Muscle of leg (tissue), 11 donors: Measurements from ENCODE around the gene RANBP9. TPM values are rescaled to one million over a fixed set of nuclear protein-coding genes. Genes with fewer than 3 reads are reported as not detected.
A peak's percentile ranks its signal among the peaks of the same experiment; 100 is the strongest.

Experiments used
- DNase-seq: peaks from one replicate; pipeline ENCODE4 v3.0.0; 2013
- H3K27ac ChIP-seq: one replicate; pipeline ENCODE4 v1.5.1; 2013; ENCODE audit warnings: mild to moderate bottlenecking, low read length, control low read depth
- H3K27me3 ChIP-seq: one replicate; pipeline ENCODE4 v1.6.1; 2013; ENCODE audit warnings: low read length; ENCODE audit not compliant: control insufficient read depth, insufficient read depth
- H3K36me3 ChIP-seq: one replicate; pipeline ENCODE4 v1.6.1; 2013; ENCODE audit warnings: low read length; ENCODE audit not compliant: control insufficient read depth, insufficient read depth
- H3K4me1 ChIP-seq: one replicate; pipeline ENCODE4 v1.6.1; 2013; ENCODE audit warnings: low read length; ENCODE audit not compliant: control insufficient read depth, insufficient read depth
- H3K4me3 ChIP-seq: one replicate; pipeline ENCODE4 v1.5.1; 2013; ENCODE audit warnings: low read length, control low read depth
- H3K9me3 ChIP-seq: replicated peaks from 2 replicates; pipeline ENCODE4 v1.6.1; 2013; ENCODE audit warnings: low read depth, low read length; ENCODE audit not compliant: control insufficient read depth
- WGBS: methylation state at CpG from one replicate; pipeline ENCODE4 v1.1.5; 2013; ENCODE audit warnings: missing lambda C conversion rate; ENCODE audit not compliant: insufficient coverage; 5-methylcytosine and 5-hydroxymethylcytosine counted together
- polyA plus RNA-seq, 8 donors: library from polyadenylated mRNA; unstranded; fragments of 120-200 nt; gene quantifications; one replicate each; pipeline versions ENCODE4 v1.2.1 to v1.2.3, GENCODE V29; 2013; ENCODE audit warnings: inconsistent platforms in 1 of 8, low replicate concordance in 1 of 8; ENCODE audit not compliant: insufficient read length in 8 of 8, insufficient read depth in 1 of 8
- total RNA-seq: library from RNA; stranded (reverse); fragments of 120-200 nt; gene quantifications from one replicate; pipeline ENCODE4 v1.2.4, GENCODE V29; 2013

Gene RANBP9
- total and polyA plus RNA-seq, 9 donors, result 23.4 to 35.6 (median 27.7) TPM

DNA sequence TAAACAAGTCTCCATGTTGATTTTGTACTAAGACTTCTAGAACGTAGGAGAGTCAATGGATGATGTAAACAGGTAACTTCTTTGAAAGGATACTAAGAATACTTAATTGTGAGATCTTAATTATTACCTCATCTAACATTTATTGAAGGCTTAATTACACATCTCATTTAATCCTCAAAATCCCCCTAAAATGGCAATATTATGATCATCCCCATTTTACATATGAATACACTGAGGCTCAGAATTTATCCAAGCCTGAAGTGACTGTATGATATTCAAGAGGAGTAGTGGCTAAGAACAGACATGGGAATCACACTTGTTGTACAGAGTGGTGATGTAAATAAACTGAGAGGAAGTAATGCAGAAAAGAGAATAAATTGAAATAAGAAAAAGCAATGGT lies 73.6 kb downstream of the RANBP9 start:
- no peak for DNase-seq
- WGBS, result no CpG with 5 or more reads among the region's 1 CpG
- Histone ChIP-seq H3K9me3 (no peaks in the 10 kb centered on the region), H3K36me3 (peaks cover 5% of the 10 kb centered on the region), H3K27me3 (no peaks in the 10 kb centered on the region), H3K27ac (no peak overlapping the region), H3K4me3 (no peak overlapping the region), H3K4me1 (no peaks in the 10 kb centered on the region)

DNA sequence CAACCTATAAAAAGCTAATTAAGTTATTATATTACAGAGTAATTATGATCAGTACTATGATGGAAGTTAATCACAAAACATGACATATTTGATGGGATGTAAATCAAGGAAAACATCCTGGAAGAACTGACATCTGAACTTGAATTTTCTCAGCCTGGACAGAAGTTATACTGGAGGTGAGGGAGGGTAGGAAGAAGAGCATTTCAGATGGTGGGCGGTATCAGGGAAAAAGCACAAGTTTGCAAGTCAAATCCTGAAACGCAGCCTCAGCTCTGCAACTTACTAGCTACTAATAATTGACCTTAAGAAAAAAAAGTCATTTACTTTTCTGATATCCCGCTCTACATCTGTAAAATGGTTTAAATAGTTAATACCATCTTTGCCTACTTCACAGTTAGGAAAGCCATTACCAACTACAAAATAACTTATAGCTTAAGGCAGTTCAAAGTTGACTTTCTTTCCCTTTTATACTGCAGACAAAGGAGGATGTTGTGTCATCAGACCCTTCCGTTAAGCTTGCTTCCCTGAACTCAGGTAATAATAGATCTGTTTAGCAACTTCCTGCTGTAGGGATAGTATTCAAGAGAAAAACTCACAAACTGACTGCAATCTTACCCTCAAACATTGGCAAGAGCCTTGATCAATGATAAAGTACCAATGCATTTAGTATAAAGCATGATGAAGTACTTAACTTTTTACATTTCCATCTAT lies 75.5 kb downstream of the RANBP9 start:
- H3K27ac ChIP-seq, result peak overlapping the region; percentile 37
- no peak for DNase-seq
- no peaks in the 10 kb centered on the region for H3K27me3 ChIP-seq
- peaks cover 12% of the 10 kb centered on the region for H3K36me3 ChIP-seq
- no CpG with 5 or more reads among the region's 4 CpGs for WGBS
- no peaks in the 10 kb centered on the region for H3K9me3 ChIP-seq
- no peaks in the 10 kb centered on the region for H3K4me1 ChIP-seq
- H3K4me3 ChIP-seq, result no peak overlapping the region

GRCh38 chr6:13633343-13633742 lies 78.3 kb downstream of the RANBP9 start:
- no peak for DNase-seq
- no peak overlapping the region for H3K27ac ChIP-seq
- H3K4me3 ChIP-seq, result no peak overlapping the region
- WGBS, result no CpG with 5 or more reads among the region's 2 CpGs
- H3K27me3 ChIP-seq, result no peaks in the 10 kb centered on the region
- no peaks in the 10 kb centered on the region for H3K9me3 ChIP-seq
- H3K36me3 ChIP-seq, result peaks cover 14% of the 10 kb centered on the region
- no peaks in the 10 kb centered on the region for H3K4me1 ChIP-seq

- WGBS, result no CpG with 5 or more reads among the region's 1 CpG
- Histone ChIP-seq H3K27ac (no peak overlapping the region), H3K4me1 (no peaks in the 10 kb centered on the region), H3K27me3 (no peaks in the 10 kb centered on the region), H3K9me3 (no peaks in the 10 kb centered on the region), H3K36me3 (peaks cover 16% of the 10 kb centered on the region), H3K4me3 (no peak overlapping the region)
- DNase-seq, result no peak
Measured at GRCh38 chr6:13630499-13630898, 81.1 kb downstream of the RANBP9 start.

GRCh38 chr6:13629459-13630116 lies 82.0 kb downstream of the RANBP9 start:
- Histone ChIP-seq H3K27ac (no peak overlapping the region), H3K4me3 (no peak overlapping the region), H3K4me1 (no peaks in the 10 kb centered on the region), H3K9me3 (no peaks in the 10 kb centered on the region), H3K36me3 (peaks cover 24% of the 10 kb centered on the region), H3K27me3 (no peaks in the 10 kb centered on the region)
- no peak for DNase-seq
- WGBS, result no CpG with 5 or more reads among the region's 4 CpGs

DNA sequence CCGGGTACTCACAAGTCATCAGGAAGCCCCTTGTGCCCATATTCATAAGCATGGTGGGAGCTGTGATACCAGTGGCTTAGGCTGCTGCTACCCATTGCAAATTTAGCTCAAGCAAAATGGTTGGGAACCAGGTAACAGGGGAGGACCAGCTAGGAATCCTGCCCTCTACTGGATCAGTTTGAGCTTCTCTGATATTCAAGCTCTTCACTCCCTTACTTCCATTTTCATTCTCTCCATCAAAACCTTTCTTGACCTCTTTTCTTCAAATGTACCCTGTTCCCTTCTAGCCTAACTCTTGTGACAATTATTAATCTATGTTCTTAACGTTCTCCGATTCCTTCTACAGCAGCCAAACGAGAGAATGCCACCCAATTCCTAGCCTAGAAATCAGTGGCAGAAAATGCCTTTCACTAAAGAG lies 86.8 kb downstream of the RANBP9 start:
- no peak overlapping the region for H3K4me3 ChIP-seq
- H3K27ac ChIP-seq, result no peak overlapping the region
- H3K27me3 ChIP-seq, result no peaks in the 10 kb centered on the region
- 50% methylated on average over 1 of the region's 4 CpGs for WGBS
- no peak for DNase-seq
- H3K4me1 ChIP-seq, result no peaks in the 10 kb centered on the region
- no peaks in the 10 kb centered on the region for H3K9me3 ChIP-seq
- H3K36me3 ChIP-seq, result peaks cover 34% of the 10 kb centered on the region

GRCh38 chr6:13617066-13617465 lies 94.6 kb downstream of the RANBP9 start:
- Histone ChIP-seq H3K27ac (no peak overlapping the region), H3K27me3 (no peaks in the 10 kb centered on the region), H3K36me3 (peaks cover 40% of the 10 kb centered on the region), H3K4me3 (no peak overlapping the region), H3K9me3 (no peaks in the 10 kb centered on the region), H3K4me1 (peaks cover 7% of the 10 kb centered on the region)
- 75% methylated on average over 1 of the region's 2 CpGs for WGBS
- no peak for DNase-seq

- peak; percentile 53 for DNase-seq
- Histone ChIP-seq H3K27ac (peak overlapping the region; percentile 90), H3K9me3 (no peaks in the 10 kb centered on the region), H3K36me3 (peaks cover 33% of the 10 kb centered on the region), H3K4me3 (peak overlapping the region; percentile 86), H3K27me3 (no peaks in the 10 kb centered on the region), H3K4me1 (peaks cover 7% of the 10 kb centered on the region)
- 0% methylated on average over 12 of the region's 14 CpGs for WGBS
Measured at GRCh38 chr6:13615792-13616120, 95.9 kb downstream of the RANBP9 start.

DNA sequence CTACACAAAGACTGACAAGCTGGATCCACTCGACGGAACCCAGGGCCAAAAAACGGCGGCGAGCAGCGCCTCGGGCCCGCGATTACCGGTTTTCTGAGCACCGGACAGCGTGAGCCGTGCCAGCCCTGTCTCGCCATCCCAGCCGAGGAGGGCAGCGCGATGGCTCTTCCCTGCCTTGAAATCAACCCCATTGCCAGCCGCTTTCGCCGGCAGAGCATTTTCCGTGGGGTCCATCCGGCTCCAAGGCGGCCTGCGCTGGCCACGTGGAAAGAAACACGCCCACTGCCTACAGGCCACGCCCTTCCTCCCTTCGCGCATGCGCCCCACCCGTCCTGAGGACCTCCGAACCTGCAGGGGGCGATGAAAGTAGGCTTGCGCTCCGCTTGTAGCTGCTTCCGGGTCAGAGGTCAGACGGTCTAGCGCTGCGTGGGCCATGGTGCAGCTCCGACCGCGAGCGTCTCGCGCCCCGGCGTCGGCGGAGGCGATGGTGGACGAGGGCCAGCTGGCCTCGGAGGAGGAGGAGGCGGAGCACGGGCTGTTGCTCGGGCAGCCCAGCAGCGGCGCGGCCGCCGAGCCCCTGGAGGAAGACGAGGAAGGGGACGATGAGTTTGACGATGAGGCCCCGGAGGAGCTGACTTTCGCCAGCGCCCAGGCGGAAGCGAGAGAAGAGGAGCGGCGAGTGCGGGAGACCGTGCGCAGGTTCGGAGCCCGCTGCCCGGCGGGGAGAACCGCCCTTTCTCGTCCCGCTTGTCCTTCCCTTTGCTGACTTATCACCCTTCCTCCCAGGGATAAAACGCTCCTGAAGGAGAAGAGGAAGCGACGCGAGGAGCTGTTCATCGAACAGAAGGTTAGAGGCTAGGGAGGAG lies 96.5 kb downstream of the RANBP9 start, which contains the start of gene NOL7:
Gene NOL7 (plus strand): TSS at position 410 of the 866 bp plus-strand sequence. CDS start 24 bp downstream, at position 434.
- Histone ChIP-seq H3K27ac (peak within 1 kb of the TSS; percentile 98), H3K4me3 (peak within 1 kb of the TSS; percentile 86), H3K36me3 (peaks cover 31% of the 10 kb centered on the region), H3K27me3 (no peaks in the 10 kb centered on the region), H3K9me3 (no peaks in the 10 kb centered on the region), H3K4me1 (peaks cover 7% of the 10 kb centered on the region)
- DNase-seq, result peak; percentile 99
- WGBS, result under 1% methylated on average over 72 of the region's 85 CpGs
